Central memory CD4-positive, alpha-beta T cell (primary cell): Measurements from ENCODE around the gene XRCC4.
"Not testable (repeated sequence)": the region's sequence is repeated elsewhere in the genome, so short reads cannot be mapped to it uniquely, and the experiment has no call there.

Experiments used
- DNase-seq: peaks from one replicate; pipeline ENCODE4 v3.0.0; 2022
- total RNA-seq, 3 experiments: gene quantifications; one replicate each; lab custom pipeline; 2026; lab: John Stamatoyannopoulos, UW

XRCC4 gene
- total RNA-seq = 7.3 to 12.5 (median 8.4) reads per million in 3 experiments

DNA sequence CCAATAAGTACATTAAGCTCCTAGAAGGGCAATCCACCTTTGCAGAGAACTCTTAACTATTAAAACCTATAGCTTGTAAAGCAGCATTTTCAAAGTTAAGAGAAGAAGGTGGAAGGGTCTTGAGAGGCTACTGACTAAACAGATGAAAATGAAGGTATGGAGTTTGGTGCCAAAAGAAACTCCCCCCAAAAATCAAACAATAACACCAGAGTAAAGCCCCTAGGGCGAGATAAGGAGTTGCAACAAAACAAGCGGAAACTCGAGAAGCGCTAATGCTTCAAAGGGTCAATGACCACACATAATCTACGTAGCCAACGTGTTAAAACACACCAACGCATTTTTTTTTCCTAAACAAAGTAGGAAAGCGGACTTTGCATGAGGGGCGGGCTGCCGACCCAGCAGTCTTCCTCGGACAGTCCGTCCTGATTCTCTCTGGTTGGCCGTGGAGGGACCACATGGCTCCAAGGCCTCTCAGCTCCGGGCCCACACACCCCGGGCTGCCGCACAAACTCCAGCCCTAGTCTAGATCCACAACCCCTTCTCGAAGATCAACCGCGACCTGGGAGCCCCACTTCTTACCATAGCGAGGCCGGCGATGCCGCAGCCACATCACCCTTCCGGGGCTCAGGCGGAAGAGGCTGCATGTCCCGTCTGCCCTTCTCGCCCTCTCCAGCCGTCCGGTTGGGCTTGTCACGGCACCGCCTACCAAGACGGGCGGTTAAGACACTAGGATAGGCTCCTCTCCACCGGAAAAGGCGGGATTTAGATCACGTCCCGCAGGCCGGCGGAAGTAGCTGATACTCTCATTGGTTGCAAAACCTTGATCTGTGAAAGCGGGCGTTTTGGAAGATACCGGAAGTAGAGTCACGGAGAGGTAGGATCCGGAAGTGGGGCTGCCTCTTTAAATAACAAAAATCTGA lies at the start of gene XRCC4, which contains the start of gene TMEM167A:
Gene XRCC4, plus strand, starts transcription at position 806 of the 920 bp plus-strand sequence. CDS start 27,373 bp downstream, outside the sequence.
Gene TMEM167A, minus strand, starts transcription at position 653 of the 920 bp plus-strand sequence. Its CDS starts 71 bp downstream, at position 582.
- peak; percentile 94 for DNase-seq

DNA sequence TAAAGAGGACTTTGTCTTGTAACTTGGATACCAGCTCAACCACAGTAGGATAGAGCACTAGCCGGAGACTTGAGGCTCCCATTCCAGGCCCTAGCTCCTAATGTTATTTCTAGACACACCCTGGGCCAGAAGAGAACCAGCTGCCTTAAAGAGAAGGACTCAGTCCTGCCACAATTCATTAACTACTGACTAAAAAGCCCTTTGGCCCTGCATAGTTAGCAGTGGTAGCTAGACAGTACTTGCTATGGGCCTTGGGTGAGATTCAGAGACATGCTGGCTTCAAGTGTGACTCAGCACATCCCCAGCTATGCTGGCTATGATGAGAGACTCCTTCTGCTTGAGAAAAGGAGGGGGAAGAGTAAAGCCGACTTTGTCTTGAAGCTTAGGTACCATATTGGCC lies 47.4 kb upstream of the XRCC4 start:
- no peak for DNase-seq

DNA sequence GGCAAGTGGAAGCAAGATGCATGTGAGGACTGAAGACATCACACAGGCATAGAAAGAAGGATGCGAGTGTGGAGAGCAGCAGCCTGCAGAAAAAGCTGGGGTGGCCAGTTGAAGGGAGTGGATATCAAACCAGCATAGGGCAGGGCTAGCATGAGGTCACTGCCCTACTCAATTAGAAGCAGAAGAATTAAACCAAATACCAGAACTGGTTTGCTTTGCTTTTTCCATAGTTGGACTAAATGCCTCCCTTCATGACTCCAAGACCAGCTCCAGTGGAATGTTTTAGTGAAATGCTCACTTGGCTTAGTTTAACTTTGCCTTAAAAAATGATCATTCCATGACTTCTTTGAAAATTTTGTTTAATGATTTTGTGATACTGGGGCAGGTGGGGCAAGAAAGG lies 46.0 kb upstream of the XRCC4 start:
- DNase-seq = no peak

DNA sequence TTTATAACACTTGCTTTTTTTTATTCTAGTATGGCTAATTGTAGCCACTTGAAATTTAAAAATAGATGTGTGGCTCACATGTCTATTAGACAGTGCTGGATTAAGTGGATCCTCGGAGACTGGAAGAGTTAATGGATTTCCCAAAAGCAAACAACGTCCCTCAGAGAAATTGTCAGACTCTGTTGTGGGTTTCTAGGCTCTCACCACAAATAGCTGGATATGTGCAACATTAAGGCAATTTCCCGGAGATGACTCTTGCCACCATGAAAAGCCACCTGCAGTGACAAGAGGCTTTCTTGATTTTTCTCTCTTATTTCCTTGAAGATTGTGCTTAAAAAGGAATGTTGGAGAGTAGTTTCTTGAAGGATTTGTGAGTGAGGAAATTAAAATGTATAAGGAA lies 43.3 kb upstream of the XRCC4 start:
- DNase-seq = no peak

DNA sequence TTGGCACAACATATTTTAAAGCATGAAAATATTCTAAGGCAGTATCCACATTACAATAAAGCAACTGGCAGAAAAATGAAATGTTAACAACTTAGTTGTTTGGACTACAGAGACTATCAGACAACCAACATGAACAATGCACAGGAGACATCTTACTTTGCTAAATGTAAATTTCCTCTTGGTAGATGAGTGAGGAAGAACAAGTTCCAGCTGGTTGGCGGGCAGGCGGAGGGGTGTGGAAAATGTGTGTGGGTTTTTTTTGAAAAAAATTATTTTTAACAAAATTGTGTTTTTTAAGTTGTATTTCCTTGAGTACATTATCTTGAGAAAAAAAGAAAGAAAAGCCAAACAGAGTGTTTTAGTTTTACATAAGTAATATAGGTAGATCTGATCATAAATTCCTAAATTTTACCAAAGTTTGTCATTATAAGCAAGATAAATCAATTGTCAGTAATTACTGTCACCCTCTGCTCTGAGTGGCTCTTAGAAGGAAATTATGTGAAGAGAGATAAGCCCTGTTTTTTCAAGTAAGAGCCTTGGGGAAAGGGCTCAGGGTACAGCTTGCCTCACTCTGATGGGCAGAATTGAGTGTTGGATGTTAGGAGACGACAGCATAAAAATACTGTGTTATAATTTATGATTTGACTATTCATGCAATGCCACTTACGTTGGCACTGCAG lies 42.7 kb upstream of the XRCC4 start:
- DNase-seq = no peak

DNA sequence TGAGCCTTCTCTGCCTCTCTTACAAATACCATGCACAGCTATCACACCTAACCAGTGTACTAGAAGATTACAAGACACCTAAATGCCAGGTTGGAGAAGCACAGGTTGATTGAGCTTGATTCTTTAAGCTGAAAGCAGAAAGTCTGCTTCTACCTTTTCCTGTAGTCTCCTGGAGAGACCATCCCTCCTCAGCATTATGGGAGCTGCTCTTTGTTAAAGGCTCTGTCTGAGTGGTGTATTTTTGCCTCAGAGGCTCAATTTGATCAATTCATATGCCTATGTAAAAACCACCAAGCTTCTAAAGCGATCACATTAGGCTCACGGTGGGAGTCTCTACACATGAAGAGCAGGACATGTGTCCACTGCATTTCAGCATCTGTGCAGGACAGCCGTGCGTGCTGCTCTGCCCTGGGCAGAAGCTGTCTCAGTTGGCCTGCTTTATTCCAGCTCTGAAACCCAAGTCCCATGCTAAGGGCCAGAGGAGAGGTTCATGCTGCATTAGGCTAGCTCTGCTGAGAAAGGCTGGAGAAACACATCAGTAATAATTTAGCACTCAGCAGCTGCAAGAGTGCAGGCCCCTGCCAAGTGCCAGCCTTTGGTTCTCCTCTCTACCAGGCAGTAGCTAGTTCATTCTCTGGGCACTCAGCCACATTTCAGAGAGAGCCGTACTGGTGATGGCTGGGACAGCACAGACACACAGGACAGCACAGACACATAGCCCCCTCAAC lies 41.8 kb upstream of the XRCC4 start:
- no peak for DNase-seq

DNA sequence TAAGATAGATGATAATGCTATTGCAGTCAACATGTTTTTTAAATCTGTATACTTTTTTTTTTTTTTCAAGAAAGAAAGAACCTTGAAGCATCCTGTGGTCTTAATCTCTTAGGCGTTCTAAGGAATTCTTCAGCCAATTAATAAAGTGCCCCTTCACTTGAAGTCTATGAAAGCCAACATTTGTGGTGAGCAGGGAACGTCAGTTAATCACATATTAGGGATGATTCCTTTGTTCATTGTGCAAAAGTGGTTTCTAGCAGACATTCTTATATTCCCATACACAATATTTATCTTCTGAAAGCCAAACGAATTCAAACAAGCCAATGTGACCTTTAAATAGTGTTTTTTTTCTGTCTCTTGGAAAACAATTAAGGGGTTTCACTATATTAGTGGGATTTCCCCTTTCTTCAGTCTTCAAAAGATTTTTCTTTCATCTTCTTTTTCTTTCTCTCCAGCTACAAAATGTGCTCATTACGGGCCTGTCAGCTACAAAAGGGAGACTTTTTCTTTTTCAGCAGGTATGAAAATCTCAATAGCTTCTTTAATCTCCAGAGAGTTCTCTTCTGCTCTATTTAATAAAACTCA lies 40.3 kb upstream of the XRCC4 start:
- DNase-seq = no peak

DNA sequence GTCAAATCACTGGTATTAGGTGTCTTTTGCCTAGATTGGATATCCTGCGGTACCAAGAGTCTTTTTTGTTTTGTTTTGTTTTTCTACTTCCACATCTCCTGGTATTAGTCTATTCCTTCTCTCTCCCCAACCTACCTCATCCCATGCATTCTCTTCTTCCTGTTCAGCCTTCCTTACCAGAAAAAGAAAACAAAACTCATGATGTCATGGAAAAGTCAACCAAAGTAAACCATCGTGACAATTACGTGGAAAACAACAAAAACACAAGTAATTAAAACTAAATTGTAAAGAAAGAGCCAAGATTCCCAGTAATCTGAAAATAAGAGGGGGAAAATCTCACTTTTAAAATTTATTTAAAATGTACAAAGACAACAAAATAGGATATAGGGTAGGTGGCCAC lies 38.4 kb upstream of the XRCC4 start:
- no peak for DNase-seq

DNA sequence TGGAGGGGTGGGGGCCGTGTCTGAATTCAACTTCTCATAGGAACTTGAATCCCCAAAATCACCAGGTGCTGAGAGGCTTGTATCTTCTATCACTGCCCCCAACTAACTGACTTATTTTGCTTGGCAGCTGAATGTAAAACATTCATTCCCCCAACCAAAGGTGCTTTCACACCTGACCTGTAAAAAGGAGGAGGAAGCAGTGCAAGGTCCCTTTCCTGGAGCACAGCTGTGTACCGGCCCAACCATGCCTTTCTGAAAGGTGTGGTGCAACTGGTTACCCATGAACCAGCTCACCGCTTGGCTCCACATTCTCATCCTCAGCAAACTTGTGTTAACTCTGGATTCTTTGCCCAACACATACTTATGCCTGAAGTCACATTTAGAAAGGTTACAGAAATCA lies 34.8 kb upstream of the XRCC4 start:
- DNase-seq = no peak

DNA sequence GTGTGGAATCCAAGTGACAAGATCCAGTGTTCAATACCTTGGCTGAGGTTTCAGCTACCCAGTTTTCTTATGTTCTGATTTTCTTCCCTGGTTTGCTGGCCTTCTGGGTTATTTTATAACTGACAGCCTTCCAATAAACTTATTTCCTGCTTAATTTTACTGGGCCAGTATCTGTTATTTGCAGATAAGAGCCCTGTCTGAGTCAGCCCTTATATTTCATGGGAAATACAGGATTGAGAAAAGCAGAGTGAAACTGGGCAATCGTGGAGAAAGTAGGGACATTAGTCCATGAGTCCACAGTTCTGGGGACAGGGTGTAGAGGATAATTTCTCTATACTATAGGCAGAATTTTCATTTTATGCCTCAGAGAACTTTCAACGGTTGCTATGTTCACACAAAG lies 32.4 kb upstream of the XRCC4 start:
- no peak for DNase-seq

DNA sequence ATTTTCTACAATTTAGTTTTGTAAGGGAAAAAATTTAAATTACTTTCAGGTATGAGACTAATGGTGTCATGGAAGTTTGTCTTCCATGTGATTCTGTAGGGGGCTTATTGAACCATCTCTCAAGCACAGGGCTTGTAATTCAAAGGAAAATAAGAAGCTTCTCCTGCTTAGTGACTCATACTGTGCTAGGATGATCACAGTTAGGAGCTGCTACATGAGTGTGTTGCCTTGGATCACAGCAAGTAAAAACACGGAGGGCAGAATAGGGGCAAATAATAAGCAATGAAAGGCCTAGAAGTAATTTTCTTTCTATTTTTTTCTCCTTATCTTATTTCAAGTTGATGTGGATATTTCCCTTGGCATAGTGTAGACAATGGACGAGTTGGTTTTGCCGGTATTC lies 29.1 kb upstream of the XRCC4 start:
- DNase-seq = no peak

DNA sequence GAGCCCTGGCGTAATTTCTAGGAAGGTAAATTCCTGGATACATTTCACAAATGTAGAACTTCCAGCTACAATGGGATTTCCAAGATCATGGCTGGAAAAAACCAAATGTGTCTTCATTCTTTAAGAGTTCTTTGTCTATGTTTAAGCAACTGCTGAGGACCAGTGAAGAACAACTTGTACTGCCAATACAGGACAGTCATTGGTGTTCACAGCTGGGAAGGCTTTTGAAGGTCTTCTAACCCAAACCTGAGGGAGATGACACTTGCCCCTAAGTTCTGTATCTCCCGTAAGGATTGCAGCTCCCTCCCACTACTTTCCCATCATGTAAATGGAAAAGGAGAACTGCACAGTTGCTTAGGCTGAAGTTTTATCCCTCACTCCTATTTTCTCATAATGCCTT lies 28.5 kb upstream of the XRCC4 start:
- DNase-seq = no peak

DNA sequence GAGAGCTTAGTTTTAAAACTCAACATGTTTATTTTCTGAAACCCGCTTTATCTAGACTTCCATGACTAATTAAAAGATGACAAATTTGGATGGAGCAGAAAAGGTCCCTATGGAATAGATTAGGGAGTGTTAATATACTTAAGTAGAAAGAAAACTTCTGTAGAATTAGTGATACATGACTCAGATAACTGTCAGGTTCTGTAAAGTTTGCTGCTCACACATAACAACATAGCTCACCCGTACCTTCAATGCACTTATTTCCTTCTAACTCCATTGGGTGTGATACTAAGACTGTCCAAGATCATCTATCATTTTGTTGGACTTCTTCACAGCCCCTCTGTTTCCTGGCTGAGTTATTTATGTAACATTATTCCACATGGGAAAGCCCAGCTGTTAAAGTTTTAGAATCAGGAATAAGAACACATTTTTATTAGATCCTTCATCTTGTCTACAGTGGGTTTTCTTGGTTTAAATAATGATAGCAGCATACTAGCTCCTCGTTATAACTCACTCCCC lies 27.9 kb upstream of the XRCC4 start:
- DNase-seq = no peak

DNA sequence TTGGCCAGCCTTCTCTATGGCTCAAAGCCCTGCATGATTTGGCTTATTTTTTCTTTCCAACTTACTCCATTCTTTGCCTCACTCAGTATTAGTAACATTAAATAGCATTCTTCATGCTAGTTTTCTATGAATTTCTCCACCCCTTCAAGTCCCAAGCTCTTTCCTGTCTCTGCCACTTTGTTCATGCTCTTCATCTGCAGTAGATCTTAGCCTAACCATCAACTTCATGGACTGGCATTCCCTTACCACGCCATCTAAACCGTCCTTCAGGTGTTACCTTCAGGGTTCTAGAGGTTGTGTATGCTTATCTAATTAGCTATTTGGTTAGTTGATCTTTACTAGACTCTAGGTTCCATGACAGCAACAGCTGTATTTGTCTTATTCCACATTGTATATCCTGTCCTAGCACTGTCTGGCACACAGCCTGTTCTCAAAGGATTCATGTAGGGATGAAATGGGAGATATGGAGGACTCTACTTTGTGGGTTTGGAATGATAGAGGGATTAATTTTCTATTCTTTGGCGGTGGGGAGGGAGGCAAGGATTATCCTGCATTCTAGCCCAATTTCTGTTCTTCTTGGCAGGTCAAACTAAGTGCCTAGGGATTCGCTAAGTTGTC lies 26.5 kb upstream of the XRCC4 start:
- DNase-seq = no peak

DNA sequence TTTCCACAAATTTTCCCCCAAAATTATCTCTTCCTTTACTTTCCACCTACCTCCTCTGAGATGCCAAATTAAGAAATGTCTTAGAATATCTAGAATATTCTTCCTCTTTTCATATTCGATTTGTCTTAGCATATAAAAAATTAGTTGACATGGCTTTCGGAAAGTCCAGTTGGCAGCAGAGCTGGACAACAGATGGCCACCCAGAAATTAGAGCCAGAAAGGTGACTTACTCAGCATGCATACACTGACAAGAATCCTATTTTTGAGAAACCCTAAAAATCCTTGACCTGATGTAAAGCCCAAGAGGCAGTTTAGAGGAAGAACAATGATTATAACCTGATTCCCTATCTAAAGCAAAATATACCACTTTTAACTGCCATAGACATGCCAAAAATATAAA lies 22.2 kb upstream of the XRCC4 start:
- no peak for DNase-seq

DNA sequence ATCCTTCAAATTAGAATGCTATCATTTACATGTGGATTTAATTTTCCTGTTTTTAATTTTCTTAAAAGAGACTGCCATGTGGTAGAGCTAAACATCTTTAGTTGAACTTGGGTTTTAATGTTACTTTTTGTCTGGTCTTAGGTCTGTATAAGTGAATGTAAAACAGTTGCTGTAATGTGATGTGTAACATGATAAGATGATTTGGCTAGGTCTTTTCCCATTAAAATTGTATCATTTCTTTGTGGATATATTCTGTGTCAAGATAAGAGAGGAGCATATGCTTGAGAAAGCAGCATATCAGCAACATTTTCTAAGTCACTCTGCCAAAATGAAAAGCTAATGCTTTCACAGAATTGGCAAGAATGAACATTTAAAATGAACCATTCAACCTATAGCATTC lies 18.6 kb upstream of the XRCC4 start:
- DNase-seq = no peak

DNA sequence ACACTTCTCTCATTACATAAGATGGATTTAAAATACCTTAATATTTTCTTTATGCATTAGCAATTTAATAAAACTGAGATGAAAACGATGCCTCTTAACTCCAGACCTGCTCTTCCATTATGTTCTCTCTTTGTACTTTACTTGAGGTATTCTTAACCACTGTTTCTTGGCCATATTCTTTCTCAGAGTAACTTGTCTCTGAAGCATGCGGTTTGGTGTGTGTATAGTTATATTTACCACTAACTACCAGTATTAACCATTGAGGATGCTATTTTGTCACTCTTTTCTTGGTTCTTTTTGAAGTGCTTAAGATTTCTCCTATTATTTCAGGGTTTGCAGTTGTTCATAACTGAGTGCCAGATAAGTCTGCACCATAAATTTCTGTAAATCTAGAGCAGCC lies 18.0 kb upstream of the XRCC4 start:
- DNase-seq = no peak

DNA sequence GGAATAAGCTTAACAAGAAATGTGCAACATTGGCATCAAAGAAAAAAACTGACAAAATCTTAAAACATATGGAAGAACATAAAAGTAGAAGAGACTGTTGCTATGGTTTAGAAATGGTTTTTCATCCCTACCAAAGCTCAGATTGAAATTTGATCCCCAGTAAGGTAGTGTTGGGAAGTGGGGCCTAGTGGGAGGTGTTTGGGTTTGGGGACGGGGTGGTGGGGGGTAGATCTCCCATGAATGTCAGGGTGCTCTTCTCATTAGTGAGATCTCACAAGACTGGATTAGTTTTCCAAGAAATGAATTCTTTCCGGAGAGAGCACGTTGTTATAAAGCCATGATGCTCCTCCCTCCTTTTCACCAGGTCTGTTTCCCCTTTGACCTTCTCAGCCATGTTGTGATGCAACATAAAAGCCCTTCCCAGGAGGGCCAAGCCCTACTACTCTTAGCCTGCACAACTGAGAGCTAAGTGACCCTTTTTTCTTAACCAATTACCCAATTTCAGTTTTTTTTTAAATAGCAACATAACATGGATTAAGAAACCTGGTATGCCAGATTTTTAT lies 10.7 kb upstream of the XRCC4 start:
- no peak for DNase-seq

DNA sequence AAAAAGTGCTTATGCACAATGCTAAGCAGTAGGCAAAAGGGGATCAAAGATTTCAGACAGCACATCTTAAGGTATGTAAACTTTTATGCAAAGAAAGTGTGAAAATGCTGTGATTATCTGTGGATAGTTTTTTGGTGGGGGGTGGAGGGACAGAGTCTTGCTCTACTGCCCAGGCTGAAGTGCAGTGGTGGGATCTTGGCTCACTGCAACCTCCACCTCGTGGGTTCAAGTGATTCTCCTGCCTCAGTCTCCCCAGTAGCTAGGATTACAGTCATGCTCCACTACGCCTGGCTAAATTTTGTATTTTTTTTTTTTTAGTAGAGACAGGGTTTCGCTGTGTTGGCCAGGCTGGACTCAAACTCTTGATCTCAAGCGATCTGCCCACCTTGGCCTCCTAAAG lies 10.0 kb upstream of the XRCC4 start:
- not testable (repeated sequence) for DNase-seq

DNA sequence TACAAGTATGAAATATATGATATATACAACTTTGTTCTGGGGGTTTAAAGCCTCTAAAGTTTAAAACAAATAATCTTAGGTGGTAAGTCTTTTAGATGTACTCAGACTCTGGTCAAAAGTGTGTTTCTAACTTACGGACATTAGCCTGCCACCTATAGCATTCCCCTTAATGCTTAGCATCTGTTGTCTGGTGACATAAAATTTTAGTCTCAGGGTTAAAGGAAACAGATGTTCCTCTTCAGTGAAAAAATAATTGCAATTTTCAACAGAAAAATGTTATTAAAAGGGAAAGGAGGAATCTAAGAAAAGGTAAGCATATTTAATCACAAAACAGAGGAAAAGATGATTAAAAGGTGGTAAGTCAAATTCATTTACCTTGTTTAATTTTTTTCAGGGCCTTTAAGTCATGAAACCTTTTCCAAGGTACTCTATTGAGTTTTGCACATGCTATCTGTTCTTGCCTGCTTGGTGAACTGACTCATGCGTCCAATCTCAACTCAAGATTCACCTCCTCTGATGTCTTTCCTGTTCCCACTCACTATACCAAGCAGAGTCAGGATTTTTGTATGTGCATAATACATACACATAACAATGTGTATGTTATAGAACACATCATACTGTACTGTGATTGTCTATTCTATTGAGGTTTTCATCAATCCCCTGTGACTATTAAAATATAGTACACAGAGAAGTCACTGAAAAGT lies 8.1 kb upstream of the XRCC4 start:
- no peak for DNase-seq
